ENCODE data around the gene DSCAML1.

DSCAML1 gene

GRCh38 chr11:117579161-117579560, 217.9 kb downstream of the DSCAML1 start:
- no peak for TF ChIP-seq CTCF (IDR thresholded peaks at IDR 0.05; ENCODE audit: control insufficient read depth, extremely low read depth, insufficient read depth)
- DNase-seq (ENCODE audit: low read depth), result no peak
- H3K4me3 ChIP-seq (ENCODE audit: low read depth, low read length), result no peak overlapping the region

- no peak overlapping the region for H3K4me3 ChIP-seq (ENCODE audit: low read depth, low read length)
- no peak for TF ChIP-seq CTCF (IDR thresholded peaks at IDR 0.05; ENCODE audit: control insufficient read depth, extremely low read depth, insufficient read depth)
- no peak for DNase-seq (ENCODE audit: low read depth)
These were observed 221.2 kb downstream of the DSCAML1 start for GRCh38 chr11:117575856-117576255.

- DNase-seq (ENCODE audit: low read depth), result no peak
- no peak overlapping the region for H3K4me3 ChIP-seq (ENCODE audit: low read depth, low read length)
- TF ChIP-seq CTCF (IDR thresholded peaks at IDR 0.05; ENCODE audit: control insufficient read depth, extremely low read depth, insufficient read depth), result no peak
These were observed 222.5 kb downstream of the DSCAML1 start for GRCh38 chr11:117574551-117574950.

GRCh38 chr11:117573326-117573725, 223.7 kb downstream of the DSCAML1 start:
- no peak for DNase-seq (ENCODE audit: low read depth)
- no peak overlapping the region for H3K4me3 ChIP-seq (ENCODE audit: low read depth, low read length)
- TF ChIP-seq CTCF (IDR thresholded peaks at IDR 0.05; ENCODE audit: control insufficient read depth, extremely low read depth, insufficient read depth), result no peak

GRCh38 chr11:117572671-117573070, 224.3 kb downstream of the DSCAML1 start:
- DNase-seq (ENCODE audit: low read depth), result no peak
- no peak for TF ChIP-seq CTCF (IDR thresholded peaks at IDR 0.05; ENCODE audit: control insufficient read depth, extremely low read depth, insufficient read depth)
- no peak overlapping the region for H3K4me3 ChIP-seq (ENCODE audit: low read depth, low read length)

- no peak overlapping the region for H3K4me3 ChIP-seq (ENCODE audit: low read depth, low read length)
- no peak for DNase-seq (ENCODE audit: low read depth)
- no peak for TF ChIP-seq CTCF (IDR thresholded peaks at IDR 0.05; ENCODE audit: control insufficient read depth, extremely low read depth, insufficient read depth)
These were observed 224.9 kb downstream of the DSCAML1 start for GRCh38 chr11:117572129-117572528.

GRCh38 chr11:117570701-117571100, 226.3 kb downstream of the DSCAML1 start:
- no peak for TF ChIP-seq CTCF (IDR thresholded peaks at IDR 0.05; ENCODE audit: control insufficient read depth, extremely low read depth, insufficient read depth)
- H3K4me3 ChIP-seq (ENCODE audit: low read depth, low read length), result no peak overlapping the region
- no peak for DNase-seq (ENCODE audit: low read depth)
